Peyer's patch (tissue), 4 donors: Measurements from ENCODE around the gene SMAD6. TPM values are rescaled to one million over a fixed set of nuclear protein-coding genes. Genes with fewer than 3 reads are reported as not detected.

ENCODE experiments used
- DNase-seq, 3 donors: peaks; one replicate each; pipeline ENCODE4 v3.0.0-alpha.2; 2017 to 2019
- H3K27ac ChIP-seq, 4 donors: fragments of 200-600 bp; sonication (generic); one replicate each; pipeline ENCODE4 v1.5.1; 2016 to 2019
- H3K27me3 ChIP-seq, 2 donors: fragments of 200-600 bp; sonication (generic); one replicate each; pipeline ENCODE4 v1.5.1; 2019
- H3K36me3 ChIP-seq, 3 donors: fragments of 200-600 bp; sonication (generic); one replicate each; pipeline ENCODE4 v1.5.1; 2016 to 2019
- H3K4me1 ChIP-seq, 4 donors: fragments of 200-600 bp; sonication (generic); one replicate each; pipeline ENCODE4 v1.5.1; 2016 to 2019
- H3K4me3 ChIP-seq, 4 donors: fragments of 200-600 bp; sonication (generic); 1 replicate in 3 of 4; 2 replicates in 1 of 4; pipeline ENCODE4 v1.5.1; 2016 to 2019; ENCODE audit warnings: mild to moderate bottlenecking in 1 of 4
- H3K9me3 ChIP-seq, 4 donors: fragments of 200-600 bp; sonication (generic); one replicate each; pipeline ENCODE4 v1.5.1; 2016 to 2019; ENCODE audit warnings: mild to moderate bottlenecking in 1 of 4
- POLR2A ChIP-seq, 2 donors: fragments of 450-650 bp; IDR thresholded peaks; one replicate each; pipeline ENCODE4 v1.5.1; 2017; ENCODE audit warnings: antibody characterized with exemption in 2 of 2, mild to moderate bottlenecking in 2 of 2, moderate library complexity in 2 of 2
- total RNA-seq, 4 donors: library from RNA; depleted of rRNA; stranded (reverse); fragments of >200 nt; gene quantifications; one replicate each; pipeline ENCODE4 v1.1.0, GENCODE V29; 2016
- TF ChIP-seq, protein P1 (sequence below), 6 experiments: fragments of 450-650 bp in 4 of 6; fragments of 200-600 bp in 2 of 6; sonication (generic) in 1 of 6; IDR thresholded peaks; one replicate each; pipeline ENCODE4 v1.5.1; 2017 to 2019; ENCODE audit warnings: antibody characterized with exemption in 6 of 6, mild to moderate bottlenecking in 3 of 6, moderate library complexity in 1 of 6

Gene SMAD6
- total RNA-seq, 4 donors from 2014 or later = 11.0 to 34.9 (median 25.5) TPM

DNA sequence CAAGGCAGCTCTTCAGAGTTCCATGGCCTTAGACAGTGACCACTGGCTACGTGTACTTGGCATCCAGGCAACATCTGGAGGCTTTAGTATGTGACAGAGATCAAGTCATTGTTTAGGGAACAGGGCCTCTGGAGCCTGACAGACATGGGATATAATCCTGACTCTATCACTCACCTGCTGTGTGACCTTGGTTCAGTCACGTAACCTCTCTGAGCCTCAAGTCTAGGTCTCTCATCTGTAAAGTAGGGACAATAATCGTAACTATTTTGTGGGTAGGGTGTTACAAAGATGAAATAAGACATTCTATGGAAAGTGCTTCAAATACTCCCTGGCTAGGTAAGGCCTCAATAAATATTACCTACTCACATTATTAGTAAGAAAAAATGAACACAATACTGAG, 114.2 kb downstream of the SMAD6 start:
- H3K4me1 ChIP-seq = no peaks in the 10 kb centered on the region

DNA sequence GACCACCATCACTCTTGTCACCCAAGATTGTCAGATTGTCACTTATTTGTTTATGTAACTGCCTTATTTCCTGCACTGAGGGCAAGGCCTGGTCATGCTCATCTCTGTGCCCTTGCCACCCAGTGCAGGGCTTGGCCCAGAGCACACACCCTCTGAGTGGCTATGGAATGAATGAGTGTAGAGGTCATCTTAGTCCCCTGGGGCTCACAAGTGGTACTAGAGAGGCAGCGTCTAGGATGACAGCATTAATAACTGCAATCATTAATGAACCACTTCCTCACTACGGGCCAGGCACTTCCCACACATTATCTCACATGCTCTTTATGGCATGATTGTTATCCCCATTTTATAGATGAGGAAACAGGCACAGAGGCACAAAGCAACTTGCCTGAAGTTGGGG, 117.0 kb downstream of the SMAD6 start:
- no peak overlapping the region for H3K27ac ChIP-seq
- peak in 1 of 3 donors; percentile 53 for DNase-seq
- H3K9me3 ChIP-seq = peaks cover 0 to under 1% (median 0%) of the 10 kb centered on the region in 4 donors
- H3K4me1 ChIP-seq = no peaks in the 10 kb centered on the region
- TF ChIP-seq, protein P1, sequence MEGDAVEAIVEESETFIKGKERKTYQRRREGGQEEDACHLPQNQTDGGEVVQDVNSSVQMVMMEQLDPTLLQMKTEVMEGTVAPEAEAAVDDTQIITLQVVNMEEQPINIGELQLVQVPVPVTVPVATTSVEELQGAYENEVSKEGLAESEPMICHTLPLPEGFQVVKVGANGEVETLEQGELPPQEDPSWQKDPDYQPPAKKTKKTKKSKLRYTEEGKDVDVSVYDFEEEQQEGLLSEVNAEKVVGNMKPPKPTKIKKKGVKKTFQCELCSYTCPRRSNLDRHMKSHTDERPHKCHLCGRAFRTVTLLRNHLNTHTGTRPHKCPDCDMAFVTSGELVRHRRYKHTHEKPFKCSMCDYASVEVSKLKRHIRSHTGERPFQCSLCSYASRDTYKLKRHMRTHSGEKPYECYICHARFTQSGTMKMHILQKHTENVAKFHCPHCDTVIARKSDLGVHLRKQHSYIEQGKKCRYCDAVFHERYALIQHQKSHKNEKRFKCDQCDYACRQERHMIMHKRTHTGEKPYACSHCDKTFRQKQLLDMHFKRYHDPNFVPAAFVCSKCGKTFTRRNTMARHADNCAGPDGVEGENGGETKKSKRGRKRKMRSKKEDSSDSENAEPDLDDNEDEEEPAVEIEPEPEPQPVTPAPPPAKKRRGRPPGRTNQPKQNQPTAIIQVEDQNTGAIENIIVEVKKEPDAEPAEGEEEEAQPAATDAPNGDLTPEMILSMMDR (IDR thresholded peaks at IDR 0.05) = peak in 1 of 6 experiments; percentile 8
- TF ChIP-seq POLR2A (IDR thresholded peaks at IDR 0.05) = no peak
- no peaks in the 10 kb centered on the region for H3K27me3 ChIP-seq
- H3K4me3 ChIP-seq = no peak overlapping the region
- no peaks in the 10 kb centered on the region for H3K36me3 ChIP-seq

More for the DNA sequence above, 114.2 kb downstream of the SMAD6 start:
- H3K27ac ChIP-seq = no peak overlapping the region
- H3K9me3 ChIP-seq = peaks cover 0 to 7% (median 3%) of the 10 kb centered on the region in 4 donors
- H3K4me3 ChIP-seq = no peak overlapping the region
- no peaks in the 10 kb centered on the region for H3K27me3 ChIP-seq
- no peak for TF ChIP-seq POLR2A (IDR thresholded peaks at IDR 0.05)
- TF ChIP-seq, protein P1 (IDR thresholded peaks at IDR 0.05) = no peak
- DNase-seq = peak in 1 of 3 donors; percentile 9
- H3K36me3 ChIP-seq = no peaks in the 10 kb centered on the region

DNA sequence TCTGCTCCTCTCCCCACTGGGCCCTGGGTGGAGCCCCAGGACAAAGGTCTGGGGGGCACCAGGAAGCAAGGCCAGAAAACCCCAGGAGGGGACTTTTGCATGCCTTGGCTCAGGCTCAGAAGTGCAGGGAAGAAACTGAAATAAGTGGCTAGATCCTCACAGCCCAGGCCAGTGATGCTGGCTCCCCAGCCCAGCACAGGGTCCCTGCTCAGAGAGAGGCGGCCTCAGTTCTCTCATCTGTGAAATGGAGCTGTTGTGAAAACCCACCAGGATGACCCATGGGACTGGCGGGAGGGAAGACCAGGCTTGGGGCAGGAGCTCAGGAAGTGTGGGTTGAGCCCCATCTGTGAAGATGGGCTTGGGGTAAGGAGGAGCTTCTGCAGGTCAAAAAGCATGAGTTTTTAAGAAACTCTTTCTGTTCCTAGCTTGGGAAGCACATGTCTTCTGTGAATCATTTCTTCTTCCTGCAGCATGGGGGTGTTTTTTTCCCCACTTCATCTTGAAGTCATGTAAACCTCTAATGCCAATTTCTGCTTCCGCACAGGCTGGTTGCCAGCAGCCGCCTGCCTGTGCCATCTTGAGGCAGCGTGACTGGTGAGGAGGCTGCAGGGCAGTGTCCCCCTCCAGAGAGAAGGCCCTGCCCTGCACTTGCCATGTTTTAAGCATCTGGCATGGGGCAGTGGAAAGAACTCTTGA, 118.6 kb downstream of the SMAD6 start:
- TF ChIP-seq POLR2A (IDR thresholded peaks at IDR 0.05) = no peak
- TF ChIP-seq, protein P1 (IDR thresholded peaks at IDR 0.05) = no peak
- H3K27me3 ChIP-seq = no peaks in the 10 kb centered on the region
- DNase-seq = peak in 1 of 3 donors; percentile 38

DNA sequence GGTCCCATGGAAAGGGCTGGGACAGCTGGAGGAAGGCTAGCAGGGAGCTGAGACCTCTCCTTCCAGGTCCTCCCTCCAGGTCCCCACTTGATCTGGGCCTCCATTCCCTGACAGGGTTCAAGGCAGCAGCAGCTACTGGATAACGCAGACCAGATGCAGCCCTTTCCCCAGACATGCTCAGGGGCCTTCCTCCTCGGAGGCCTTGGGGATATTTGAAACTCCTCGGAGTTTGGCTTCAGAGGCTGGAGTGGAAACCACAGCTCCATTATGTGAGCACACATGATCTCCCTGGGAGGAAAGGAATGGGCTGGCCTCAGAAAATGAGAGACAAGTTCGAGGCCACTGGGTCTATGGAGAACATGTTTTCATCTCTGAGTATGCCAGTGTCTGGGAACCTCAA, 119.3 kb downstream of the SMAD6 start:
- Histone ChIP-seq H3K36me3 (no peaks in the 10 kb centered on the region), H3K4me1 (no peaks in the 10 kb centered on the region), H3K4me3 (no peak overlapping the region), H3K27ac (no peak overlapping the region), H3K27me3 (no peaks in the 10 kb centered on the region), H3K9me3 (no peaks in the 10 kb centered on the region)
- TF ChIP-seq, protein P1 (IDR thresholded peaks at IDR 0.05) = no peak
- TF ChIP-seq POLR2A (IDR thresholded peaks at IDR 0.05) = no peak
- peak in 1 of 3 donors; percentile 27 for DNase-seq

More for the DNA sequence above, 118.6 kb downstream of the SMAD6 start:
- Histone ChIP-seq H3K4me3 (no peak overlapping the region), H3K4me1 (no peaks in the 10 kb centered on the region), H3K9me3 (no peaks in the 10 kb centered on the region), H3K27ac (no peak overlapping the region), H3K36me3 (no peaks in the 10 kb centered on the region)

DNA sequence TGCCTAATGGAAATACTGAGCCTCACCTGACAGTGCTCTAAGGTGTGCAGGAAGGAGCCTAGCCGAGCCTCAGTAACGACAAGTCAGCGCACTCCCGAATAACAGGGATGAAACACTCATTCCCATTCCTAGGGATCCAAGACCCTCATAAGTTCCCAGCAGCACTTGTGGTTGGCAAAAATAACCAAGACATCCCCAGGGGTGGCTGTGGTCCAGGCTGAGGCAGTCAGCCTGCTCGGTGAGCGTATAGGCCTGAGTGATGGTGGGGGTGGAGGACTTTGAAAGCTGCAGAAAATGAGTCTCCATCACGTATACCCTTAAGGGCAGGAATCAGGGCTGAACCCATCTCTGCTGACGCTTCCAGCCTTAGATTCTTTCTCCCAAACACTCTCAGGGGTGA, 120.1 kb downstream of the SMAD6 start:
- no peaks in the 10 kb centered on the region for H3K36me3 ChIP-seq
- TF ChIP-seq POLR2A (IDR thresholded peaks at IDR 0.05) = no peak
- TF ChIP-seq, protein P1 (IDR thresholded peaks at IDR 0.05) = no peak
- no peak overlapping the region for H3K4me3 ChIP-seq
- H3K4me1 ChIP-seq = no peaks in the 10 kb centered on the region
- no peak overlapping the region for H3K27ac ChIP-seq
- H3K27me3 ChIP-seq = no peaks in the 10 kb centered on the region
- DNase-seq = no peak
- H3K9me3 ChIP-seq = no peaks in the 10 kb centered on the region
